Activated CD4-positive, alpha-beta T cell treated with anti-CD3 and anti-CD28 coated beads, Interleukin-2, amount 50 U/mL, for 4 hours (primary cell): ENCODE measurements around the gene OR6C65.
"Not testable (repeated sequence)": the region's sequence is repeated elsewhere in the genome, so short reads cannot be mapped to it uniquely, and the experiment has no call there.

Experiments used
- DNase-seq, 2 experiments: peaks; one replicate each; pipeline ENCODE4 v3.0.0-alpha.2; 2020

Gene OR6C65

DNA sequence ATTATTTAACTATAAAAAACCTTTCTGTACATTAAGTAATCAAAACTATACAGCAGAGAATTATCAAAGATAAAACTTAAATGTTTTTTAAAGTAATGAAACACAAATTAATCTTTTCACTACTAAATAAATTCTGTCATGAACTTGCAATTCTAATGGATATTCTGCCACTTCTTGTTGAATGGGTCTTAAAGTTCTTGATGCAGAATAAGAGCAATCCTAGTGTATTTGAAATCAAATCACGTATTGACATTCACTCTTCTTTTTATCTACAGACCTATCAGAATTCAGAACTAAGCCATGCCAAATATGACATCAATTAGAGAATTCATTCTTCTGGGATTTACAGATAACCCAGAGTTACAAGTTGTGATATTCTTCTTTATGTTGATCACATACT is at the start of gene OR6C65:
OR6C65 (plus strand) TSS at position 301 of the 400 bp plus-strand sequence; CDS start at position 301, 0 bp downstream.
- DNase-seq: no peak

DNA sequence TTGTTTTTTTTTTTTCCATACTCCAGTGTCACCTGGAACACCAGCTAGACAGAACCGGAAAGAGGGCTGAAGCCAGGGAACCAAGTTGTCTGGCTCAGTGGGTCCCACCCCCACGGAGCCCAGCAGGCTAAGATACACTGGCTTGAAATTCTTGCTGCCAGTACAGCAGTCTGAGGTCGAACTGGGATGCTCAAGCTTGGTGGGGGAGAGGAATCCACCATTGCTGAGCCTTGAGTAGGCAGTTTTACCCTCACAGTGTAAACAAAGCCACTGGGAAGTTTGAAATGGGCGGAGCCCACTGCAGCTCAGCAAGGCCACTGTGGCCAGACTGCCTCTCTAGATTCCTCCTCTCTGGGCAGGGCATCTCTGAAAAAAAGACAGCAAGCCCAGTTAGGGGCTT is 45.0 kb upstream of the OR6C65 start:
- not testable (repeated sequence) for DNase-seq

DNA sequence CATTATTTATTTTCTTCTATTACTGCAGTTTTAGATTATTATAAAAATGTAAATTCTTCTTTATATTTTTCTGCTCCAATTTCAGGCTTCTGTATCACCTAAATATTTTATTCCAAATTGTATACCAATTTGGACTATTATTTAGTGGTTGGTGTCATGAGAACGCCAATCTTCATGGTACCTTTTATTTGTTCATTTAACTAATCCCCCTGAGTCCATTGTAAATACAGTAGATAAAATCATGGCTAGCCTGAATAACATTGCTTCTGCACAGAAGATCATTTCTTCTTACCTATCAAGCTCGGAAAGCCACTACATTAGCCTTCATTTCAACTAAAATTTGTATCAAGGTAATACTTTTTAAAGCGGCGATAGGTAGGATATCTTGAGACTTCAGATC is 37.7 kb upstream of the OR6C65 start, which contains the start of gene OR6C75:
OR6C75 (plus strand) TSS at position 301 of the 400 bp plus-strand sequence. CDS start 2,136 bp downstream, outside the sequence.
- no peak for DNase-seq

- DNase-seq: no peak
Observed at GRCh38 chr12:55365086-55365485, 35.2 kb upstream of the OR6C65 start.

DNA sequence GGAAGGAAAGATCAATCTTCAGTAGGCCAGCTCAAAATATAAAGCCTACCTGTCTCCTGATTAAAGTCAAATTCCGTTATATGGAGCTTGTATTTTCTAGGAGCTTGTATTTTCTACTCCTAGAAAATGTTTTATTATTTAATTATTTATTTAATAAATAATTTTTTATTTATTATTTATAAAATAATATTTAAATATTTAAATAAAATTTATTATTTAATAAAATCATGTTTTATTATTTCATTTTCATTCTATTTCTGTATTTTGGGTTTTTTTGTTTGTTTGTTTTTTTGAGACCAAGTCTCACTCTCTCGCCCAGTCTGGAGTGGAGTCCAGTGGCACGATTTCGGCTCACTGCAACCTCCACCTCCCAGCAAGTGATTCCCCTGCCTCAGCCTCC is 27.8 kb upstream of the OR6C65 start:
- DNase-seq: no peak

DNA sequence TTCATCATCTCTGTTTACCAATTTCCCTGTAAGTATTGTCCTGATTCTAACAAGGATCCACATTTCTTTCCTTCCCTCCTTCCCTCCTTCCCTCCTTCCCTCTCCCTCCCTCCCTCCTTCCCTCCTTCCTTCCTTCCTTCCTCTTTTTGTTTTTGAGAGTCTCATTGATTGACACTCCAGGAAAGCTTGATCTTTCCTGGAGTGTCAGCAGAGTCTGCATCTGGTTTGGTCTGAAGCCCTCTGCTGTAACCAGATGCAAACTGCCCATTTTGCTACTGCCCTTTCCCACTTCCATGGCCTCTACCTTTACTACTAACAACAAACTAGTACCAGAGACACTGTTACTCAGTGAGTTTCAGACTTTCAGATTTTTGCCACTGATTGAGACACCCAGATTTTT is 14.4 kb upstream of the OR6C65 start:
- DNase-seq: no peak

GRCh38 chr12:55392032-55392795 is 8.1 kb upstream of the OR6C65 start:
- DNase-seq: no peak

- DNase-seq: no peak
Observed at GRCh38 chr12:55396326-55396725, 4.0 kb upstream of the OR6C65 start.

- DNase-seq: no peak
Observed at GRCh38 chr12:55407866-55408265, 7.5 kb downstream of the OR6C65 start.

GRCh38 chr12:55409133-55409532 is 8.8 kb downstream of the OR6C65 start:
- not testable (repeated sequence) for DNase-seq

GRCh38 chr12:55412138-55412537 is 11.8 kb downstream of the OR6C65 start:
- not testable (repeated sequence) for DNase-seq

DNA sequence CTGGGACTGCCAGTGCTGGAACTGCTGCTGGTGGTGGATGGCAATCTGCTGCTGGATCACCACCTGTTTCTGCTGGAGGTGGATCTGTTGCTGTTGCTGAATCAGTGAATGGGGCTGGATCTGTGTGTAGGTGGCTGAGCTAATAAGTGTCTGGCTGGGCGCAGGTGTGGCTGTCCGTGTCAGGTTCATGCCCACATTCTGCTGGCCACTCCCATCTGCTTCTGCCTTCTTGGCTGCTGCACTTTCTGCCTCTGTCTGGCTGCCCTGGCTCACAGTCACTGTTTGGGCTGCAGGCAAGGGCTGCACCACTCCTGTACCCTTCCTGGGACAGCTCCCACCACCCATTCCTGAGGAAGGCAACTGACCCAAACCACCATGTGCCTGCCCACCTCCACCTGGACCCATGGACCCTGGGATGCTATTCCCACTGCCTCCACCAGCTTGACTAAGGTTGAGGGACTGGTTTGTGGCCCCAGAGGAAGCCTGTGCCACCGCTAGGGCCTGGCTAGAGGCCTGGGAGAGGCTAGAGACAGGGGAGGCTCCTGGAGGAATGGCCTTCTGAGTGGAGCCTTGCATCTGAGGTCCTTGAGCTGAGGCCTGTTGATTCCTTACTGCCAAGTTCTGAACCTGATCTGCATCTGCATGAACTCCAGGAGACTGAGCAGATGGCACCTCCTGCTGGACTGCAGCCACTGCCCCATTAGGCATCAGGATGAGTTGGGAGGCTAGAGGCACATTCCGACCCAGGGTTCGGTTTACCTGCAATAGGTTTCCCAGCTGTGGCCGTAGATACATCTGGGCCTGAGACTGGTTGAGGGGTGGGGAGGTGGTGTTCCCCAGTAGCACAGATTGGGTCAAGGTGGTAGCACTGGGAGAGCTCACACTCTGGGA is 13.4 kb downstream of the OR6C65 start:
- DNase-seq: not testable (repeated sequence)

- DNase-seq: not testable (repeated sequence)
Observed at GRCh38 chr12:55414396-55414823, 14.1 kb downstream of the OR6C65 start.

DNA sequence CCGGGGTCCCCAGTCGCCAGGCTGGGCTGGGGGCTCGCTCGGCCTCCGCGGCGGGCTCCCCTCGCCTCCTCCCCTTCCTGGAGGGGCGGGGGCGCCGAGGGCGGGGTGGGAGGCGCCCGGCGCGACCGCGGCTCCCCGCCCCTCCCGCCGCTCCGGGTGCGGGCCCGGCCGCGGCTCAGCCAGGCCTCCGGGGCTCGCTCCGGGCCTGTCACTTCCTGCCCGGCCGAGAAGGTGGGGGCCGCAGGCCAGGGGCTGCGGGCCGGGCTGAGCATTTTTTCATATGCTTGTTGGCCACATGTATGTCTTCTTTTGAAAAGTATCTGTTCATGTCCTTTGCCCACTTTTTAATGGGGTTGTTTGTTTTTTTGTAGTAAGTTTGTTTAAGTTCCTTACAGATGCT is 14.6 kb downstream of the OR6C65 start:
- not testable (repeated sequence) for DNase-seq

DNA sequence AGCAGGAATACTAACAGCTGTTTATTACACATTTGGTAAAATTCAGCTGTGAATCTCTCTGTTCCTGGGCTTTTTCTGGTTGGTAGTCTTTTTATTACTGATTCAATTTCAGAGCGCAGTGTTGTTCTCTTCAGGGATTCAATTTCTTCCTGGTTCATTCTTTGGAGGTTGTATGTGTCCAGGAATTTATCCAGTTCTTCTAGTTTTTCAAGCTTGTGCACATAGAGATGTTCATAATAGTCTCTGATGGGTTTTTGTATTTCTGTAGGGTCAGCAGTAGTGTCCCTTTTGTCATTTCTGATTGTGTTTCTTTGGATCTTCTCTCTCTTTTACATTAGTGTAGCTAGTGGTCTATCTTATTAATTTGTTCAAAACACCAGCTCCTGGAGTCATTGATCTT is 16.6 kb downstream of the OR6C65 start:
- no peak for DNase-seq

- no peak for DNase-seq
Observed at GRCh38 chr12:55420307-55420962, 20.1 kb downstream of the OR6C65 start.

DNA sequence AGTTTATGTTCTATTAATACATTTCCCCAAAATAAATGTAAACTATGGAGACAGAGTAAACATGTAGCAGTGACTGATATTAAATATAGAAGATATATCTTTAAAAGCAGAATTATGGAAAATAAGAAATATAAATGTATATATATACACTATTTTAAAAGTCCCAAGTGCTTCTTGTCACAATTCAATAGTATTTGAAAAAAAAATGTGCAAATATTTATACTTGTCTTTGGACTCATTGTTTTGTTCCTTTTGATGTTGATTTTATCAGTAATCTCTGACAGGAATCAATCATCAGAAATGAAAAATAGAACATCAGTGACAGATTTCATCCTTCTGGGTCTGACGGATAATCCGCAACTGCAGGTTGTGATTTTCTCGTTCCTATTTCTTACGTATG is 25.6 kb downstream of the OR6C65 start, which contains the start of gene OR6C76:
OR6C76 (plus strand) TSS at position 301 of the 400 bp plus-strand sequence; CDS start at position 301, 0 bp downstream.
- no peak for DNase-seq

DNA sequence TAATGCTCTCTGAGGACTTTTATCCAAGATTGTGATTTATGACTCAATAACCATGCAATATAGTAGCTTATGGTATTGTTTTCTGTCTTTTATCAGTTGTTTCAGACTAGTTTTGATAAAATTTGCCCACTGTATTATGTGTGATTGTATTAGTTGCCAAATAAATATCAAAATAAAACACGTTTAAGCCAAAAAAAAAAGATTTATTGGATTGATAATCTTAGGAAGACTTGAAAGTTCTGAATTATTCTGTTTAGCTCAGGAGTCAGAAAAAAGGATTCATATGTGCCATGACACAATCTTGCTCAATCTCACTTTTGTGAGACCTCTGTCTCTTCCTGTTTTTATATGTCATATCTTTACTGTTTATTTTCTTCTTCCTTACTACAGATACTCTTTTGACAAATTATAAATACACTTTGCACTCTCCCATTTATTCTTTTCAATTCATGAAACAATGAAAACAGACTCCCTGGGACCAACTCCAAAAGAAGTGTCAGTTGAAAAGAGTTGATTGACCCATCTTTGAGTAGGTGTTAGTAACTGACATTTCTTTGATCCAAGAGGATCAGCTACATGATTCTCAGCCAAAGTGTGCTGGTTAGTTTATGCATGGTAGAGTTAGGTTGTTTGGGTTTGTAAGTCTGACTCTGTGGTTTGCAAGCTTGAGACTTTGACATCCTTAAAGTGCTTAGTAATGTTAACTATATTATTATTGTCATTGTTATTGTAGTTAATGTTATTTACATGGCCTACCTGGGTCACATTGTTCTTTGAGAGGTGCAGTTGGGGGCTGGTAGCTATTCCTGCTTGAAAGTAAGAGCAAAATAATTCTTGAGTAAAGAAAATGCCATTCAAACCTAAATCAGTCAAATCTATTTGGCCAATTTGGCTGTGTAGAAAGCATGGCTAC is 28.3 kb downstream of the OR6C65 start:
- no peak for DNase-seq

DNA sequence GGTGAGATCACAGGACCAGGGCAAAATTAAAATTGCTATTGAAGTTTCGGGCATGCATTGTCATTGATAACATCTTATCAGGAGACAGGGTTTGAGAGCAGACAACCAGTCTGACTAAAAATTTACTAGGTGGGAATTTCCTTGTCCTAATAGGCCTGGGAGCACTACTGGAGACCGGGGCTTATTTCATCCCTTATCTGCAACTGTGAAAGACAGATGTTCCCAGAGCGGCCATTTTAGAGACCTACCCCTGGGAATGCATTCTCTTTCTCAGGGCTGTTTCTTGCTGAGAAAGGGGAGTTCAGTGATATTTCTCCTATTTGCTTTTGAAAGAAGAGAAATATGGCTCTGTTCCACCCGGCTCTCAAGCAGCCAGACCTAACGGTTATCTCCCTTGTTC is 40.9 kb downstream of the OR6C65 start:
- DNase-seq: not testable (repeated sequence)

DNA sequence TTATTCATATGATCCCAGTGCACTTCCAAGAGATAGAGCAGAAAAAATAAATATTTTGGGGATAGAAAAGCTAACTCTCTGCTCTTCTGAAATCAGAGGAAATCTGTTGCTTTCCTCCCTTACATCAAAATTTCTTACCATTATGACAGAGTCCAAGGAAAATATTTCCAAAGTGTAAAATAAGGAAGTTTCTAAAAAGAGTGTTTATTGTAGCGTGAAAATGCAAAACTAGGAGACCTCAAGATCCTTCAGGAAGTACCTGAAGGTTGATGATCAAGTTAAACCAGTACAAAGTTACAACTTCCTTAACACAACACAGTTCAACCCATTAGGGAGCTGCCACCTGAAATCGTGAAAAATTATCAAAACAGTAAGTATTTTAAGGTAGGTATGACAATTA is 43.4 kb downstream of the OR6C65 start, which contains the start of gene OR6C2:
OR6C2 (plus strand) TSS at position 301 of the 400 bp plus-strand sequence. CDS start 8,138 bp downstream, outside the sequence.
- DNase-seq: no peak

DNA sequence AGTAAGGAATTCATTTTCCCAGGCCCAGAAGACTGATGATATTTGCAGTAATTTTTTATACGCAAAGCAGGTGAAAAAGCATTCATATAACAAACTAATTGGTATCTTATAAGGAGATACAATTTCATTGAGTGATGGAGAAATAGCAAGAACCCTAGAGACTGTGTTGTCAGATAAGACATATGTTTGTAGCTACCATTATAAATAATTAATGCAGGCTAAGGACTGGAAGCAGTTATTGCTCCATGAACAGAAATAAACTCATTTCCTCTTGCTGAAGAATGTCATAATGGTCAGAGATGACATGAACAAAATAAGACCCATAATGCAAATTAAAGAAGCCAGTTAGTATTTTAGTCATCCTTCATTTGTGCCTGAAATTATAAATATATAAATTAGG is 45.0 kb downstream of the OR6C65 start:
- DNase-seq: no peak

DNA sequence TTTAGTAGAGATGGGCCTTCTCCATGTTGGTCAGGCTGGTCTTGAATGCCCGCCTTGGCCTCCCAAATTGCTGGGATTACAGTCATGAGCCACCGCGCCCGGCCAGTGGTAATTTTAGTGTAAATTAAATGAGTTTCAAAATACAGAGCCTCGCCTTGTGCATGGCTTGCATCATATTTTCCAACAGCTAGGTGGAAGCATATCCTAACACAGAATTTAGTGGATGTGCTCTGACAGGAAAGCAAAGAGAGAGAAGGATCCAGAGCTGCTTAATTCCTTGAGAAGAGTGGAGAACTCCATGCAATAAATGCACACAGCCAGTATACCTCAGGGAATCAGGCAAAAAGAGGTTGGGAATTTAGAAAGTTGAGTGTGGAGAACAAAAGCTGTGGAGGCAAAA is 46.0 kb downstream of the OR6C65 start:
- DNase-seq: no peak
